Natural killer cell treated with Interleukin-12 subunit alpha and Interleukin-12 subunit beta and Interleukin-15 and Interleukin-18, amount 100 ng/mL, for 72 hours (primary cell): ENCODE measurements around the gene RCSD1. TPM values are rescaled to one million over a fixed set of nuclear protein-coding genes. Genes with fewer than 3 reads are reported as not detected.

Experiments
- ATAC-seq, 2 donors: fragments of 150-1000 bp; cut with Tn5 transposase in 1 of 2; sonication (Bioruptor Pico), chemical (Tn5 transposase) in 1 of 2; 2 replicates each; pipeline ENCODE4 v1.10.0; 2021
- DNase-seq: peaks from one replicate; pipeline ENCODE4 v3.0.0; 2022; ENCODE audit warnings: low spot score
- H3K27ac Mint-ChIP-seq, 2 donors: 1 replicate in 1 of 2; 2 replicates in 1 of 2; pipeline ENCODE4 v1.8.0; 2022; ENCODE audit warnings: mixed read lengths in 2 of 2, mild to moderate bottlenecking in 1 of 2, moderate library complexity in 1 of 2
- H3K27me3 Mint-ChIP-seq, 2 donors: 1 replicate in 1 of 2; 2 replicates in 1 of 2; pipeline ENCODE4 v1.8.0; 2022; ENCODE audit warnings: mixed read lengths in 2 of 2
- H3K36me3 Mint-ChIP-seq: one replicate; pipeline ENCODE4 v1.8.0; 2022; ENCODE audit warnings: mixed read lengths
- H3K4me1 Mint-ChIP-seq, 2 donors: 1 replicate in 1 of 2; 2 replicates in 1 of 2; pipeline ENCODE4 v1.8.0; 2022; ENCODE audit warnings: low read depth in 2 of 2, mixed read lengths in 2 of 2, mild to moderate bottlenecking in 1 of 2
- H3K4me3 Mint-ChIP-seq: one replicate; pipeline ENCODE4 v1.8.0; 2022; ENCODE audit warnings: mixed read lengths
- H3K9me3 Mint-ChIP-seq: 2 replicates; pipeline ENCODE4 v1.8.0; 2022; ENCODE audit warnings: mixed read lengths
- total RNA-seq, 2 donors: library from RNA; stranded (reverse); gene quantifications; one replicate each; pipeline ENCODE4 v1.2.3, GENCODE V29; 2022

The RCSD1 gene
- total RNA-seq, 2 donors from 2014 or later = 30.3 to 30.9 TPM

DNA sequence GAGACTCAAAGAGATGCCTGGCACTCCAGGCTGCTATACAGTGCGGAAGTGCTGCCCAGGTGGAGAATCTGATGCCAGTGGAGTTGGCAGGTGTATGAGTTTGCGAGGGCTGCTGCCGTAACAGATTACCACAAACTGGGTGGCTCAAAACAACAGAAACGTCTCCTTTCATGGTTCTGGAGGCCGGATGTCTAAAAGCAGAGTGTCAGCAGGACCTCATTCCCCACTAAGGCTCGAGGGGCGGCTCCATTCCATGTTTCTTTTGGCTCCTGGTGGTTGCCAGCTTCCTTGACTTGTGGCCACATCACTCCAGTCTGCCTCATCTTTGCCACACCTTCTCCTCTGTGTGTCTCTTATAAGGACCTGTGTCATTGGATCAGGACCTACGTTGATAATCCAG lies 10.0 kb downstream of the RCSD1 start:
- Mint-ChIP-seq H3K9me3 (no peaks in the 10 kb centered on the region), H3K4me1 (peaks cover 57 to 79% of the 10 kb centered on the region in 2 donors), H3K4me3 (no peak overlapping the region)

DNA sequence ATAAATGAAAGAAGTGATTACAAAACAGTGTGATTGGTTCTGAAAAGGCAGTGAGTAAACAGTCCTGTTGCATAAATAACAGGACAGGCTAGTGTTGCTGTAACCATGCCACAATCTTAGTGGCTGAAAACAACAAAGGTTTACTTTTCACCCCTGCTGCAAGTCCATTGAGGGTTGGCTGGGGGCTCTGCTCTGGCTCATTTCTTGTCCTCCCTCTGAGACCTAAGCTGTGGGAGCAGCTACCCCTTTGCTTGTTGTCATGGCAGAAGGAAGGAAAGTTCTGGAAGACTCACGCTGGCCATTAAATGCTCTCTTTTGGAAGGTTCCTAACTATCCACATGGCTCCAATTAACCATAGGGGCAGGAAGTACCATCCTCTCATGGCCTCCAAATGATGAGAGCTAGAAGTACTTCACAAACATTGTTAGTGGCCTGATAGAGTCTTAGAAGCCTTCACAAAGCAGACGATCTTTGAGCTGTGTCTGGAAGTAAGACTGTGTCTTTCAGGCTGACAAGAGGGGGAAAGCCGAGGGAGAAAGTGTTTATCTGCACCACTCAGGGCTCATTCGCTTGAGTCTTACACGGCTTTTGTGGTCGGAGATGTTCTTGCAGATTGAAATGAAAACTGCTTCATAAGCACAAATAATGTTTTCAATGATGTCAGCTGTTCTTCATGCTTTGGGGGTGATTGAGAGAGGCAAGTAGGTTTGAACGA lies 11.9 kb downstream of the RCSD1 start:
- peaks cover 59 to 80% of the 10 kb centered on the region in 2 donors for H3K4me1 Mint-ChIP-seq
- no peak for DNase-seq
- H3K27me3 Mint-ChIP-seq = no peaks in the 10 kb centered on the region
- peak in 1 of 2 donors; percentile 53 for ATAC-seq
- peak overlapping the region; percentile 59 for H3K4me3 Mint-ChIP-seq
- H3K36me3 Mint-ChIP-seq = peaks cover 4% of the 10 kb centered on the region
- H3K9me3 Mint-ChIP-seq = no peaks in the 10 kb centered on the region
- H3K27ac Mint-ChIP-seq = peak overlapping the region; percentile 58 to 91

More for the DNA sequence above, 10.0 kb downstream of the RCSD1 start:
- H3K27ac Mint-ChIP-seq = peak overlapping the region in 1 of 2 donors; percentile 91
- DNase-seq (no peak), ATAC-seq (no peak)
- H3K36me3 Mint-ChIP-seq = peaks cover 4% of the 10 kb centered on the region
- H3K27me3 Mint-ChIP-seq = no peaks in the 10 kb centered on the region

- ATAC-seq (no peak), DNase-seq (no peak)
- Mint-ChIP-seq H3K4me1 (peaks cover 56 to 74% of the 10 kb centered on the region in 2 donors), H3K4me3 (peak overlapping the region; percentile 59), H3K9me3 (no peaks in the 10 kb centered on the region), H3K27ac (peak overlapping the region; percentile 58 to 91), H3K36me3 (peaks cover 4% of the 10 kb centered on the region), H3K27me3 (no peaks in the 10 kb centered on the region)
Observed at GRCh38 chr1:167642501-167642826, 12.4 kb downstream of the RCSD1 start.

DNA sequence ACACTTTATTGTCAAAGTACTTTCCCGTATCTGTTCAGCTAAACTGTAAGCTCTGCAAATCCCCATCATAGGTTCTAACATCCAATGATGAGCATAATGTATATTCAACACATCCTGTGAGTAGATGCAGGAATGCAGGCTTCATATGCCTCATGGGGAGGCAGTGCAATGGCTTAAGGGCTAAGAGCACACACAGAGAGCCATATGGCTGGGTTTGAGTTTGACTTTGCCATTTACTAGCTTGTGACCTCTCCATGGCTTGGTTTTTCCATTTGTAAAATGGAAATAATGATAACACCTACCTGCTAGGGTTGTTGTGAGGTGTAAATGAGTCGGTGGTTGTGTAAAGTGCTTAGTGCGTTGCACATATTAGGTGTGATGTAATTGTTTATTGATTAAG lies 13.4 kb downstream of the RCSD1 start:
- Mint-ChIP-seq H3K36me3 (peaks cover 4% of the 10 kb centered on the region), H3K9me3 (no peaks in the 10 kb centered on the region), H3K27ac (peak overlapping the region; percentile 58 to 91), H3K27me3 (no peaks in the 10 kb centered on the region), H3K4me3 (no peak overlapping the region), H3K4me1 (peaks cover 49 to 71% of the 10 kb centered on the region in 2 donors)
- no peak for DNase-seq
- no peak for ATAC-seq

- H3K27ac Mint-ChIP-seq = peak overlapping the region in 1 of 2 donors; percentile 67
- peaks cover 57 to 75% of the 10 kb centered on the region in 2 donors for H3K4me1 Mint-ChIP-seq
Observed at GRCh38 chr1:167644551-167644950, 14.5 kb downstream of the RCSD1 start.

DNA sequence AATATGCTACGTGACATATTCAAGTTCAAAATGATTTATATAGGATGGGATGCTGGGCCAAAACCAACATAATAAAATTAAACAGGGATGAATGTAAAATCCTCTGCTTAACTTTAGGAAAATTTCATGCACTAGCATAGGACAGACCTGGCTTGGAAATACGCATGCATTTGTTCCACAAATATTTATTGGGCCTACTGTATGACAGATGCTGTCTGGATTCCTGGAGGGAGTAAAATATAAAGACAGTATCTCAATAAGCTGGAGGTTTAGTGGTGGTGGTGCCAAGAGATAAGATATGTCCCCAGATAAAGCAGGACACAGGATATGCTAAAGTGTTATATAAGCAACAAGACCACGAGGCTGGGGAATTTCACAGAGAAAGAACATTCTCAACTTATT lies 15.1 kb downstream of the RCSD1 start:
- H3K27me3 Mint-ChIP-seq = no peaks in the 10 kb centered on the region
- peaks cover 4% of the 10 kb centered on the region for H3K36me3 Mint-ChIP-seq
- peak overlapping the region; percentile 57 to 67 for H3K27ac Mint-ChIP-seq
- H3K9me3 Mint-ChIP-seq = no peaks in the 10 kb centered on the region
- H3K4me3 Mint-ChIP-seq = peak overlapping the region; percentile 16
- H3K4me1 Mint-ChIP-seq = peaks cover 62 to 80% of the 10 kb centered on the region in 2 donors
- ATAC-seq (no peak), DNase-seq (no peak)

More at GRCh38 chr1:167644551-167644950, 14.5 kb downstream of the RCSD1 start:
- ATAC-seq = no peak
- H3K9me3 Mint-ChIP-seq = no peaks in the 10 kb centered on the region
- no peak overlapping the region for H3K4me3 Mint-ChIP-seq
- H3K36me3 Mint-ChIP-seq = peaks cover 4% of the 10 kb centered on the region
- DNase-seq = no peak
- no peaks in the 10 kb centered on the region for H3K27me3 Mint-ChIP-seq

DNA sequence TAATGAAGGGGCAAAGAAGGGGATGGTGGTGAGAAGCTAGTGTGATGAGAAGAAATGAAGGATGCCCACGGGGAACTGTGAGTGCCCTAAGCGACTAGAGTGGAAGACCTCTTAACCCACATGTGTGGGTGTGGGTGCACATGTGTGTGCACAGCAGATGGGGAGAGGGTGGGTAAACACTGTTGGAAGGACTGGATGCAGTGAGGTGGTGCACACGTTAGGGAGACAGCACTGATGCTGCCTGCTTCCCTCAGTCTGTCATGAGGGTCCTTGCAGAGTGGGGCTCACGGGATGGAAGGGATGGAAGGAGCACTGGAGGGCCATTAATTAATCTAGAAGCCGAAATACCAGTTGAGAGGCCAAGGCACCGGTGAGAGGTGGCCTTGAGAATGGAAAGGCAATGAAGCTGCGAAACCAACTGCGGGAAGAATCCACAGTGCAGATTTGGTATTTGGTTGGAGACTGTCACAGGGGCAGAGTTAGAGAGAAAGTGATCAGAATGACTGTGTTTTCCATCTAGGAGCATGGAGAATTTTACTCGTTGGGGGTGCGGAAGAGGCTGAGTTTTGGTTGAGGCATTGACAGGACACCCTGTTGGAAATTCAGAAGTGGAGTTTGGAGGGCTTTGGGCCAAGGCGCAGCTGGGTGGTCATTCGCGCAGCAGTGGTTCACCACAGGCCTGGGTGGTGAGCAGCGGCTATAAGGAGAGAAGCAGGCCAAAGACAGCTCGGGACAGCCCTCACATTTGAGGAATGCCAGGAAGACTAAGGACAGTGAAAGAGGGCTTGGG lies 15.8 kb downstream of the RCSD1 start:
- no peaks in the 10 kb centered on the region for H3K27me3 Mint-ChIP-seq
- H3K27ac Mint-ChIP-seq = peak overlapping the region; percentile 57 to 67
- peaks cover 4% of the 10 kb centered on the region for H3K36me3 Mint-ChIP-seq
- ATAC-seq (no peak), DNase-seq (no peak)
- no peaks in the 10 kb centered on the region for H3K9me3 Mint-ChIP-seq
- H3K4me3 Mint-ChIP-seq = peak overlapping the region; percentile 16
- H3K4me1 Mint-ChIP-seq = peaks cover 63 to 82% of the 10 kb centered on the region in 2 donors

DNA sequence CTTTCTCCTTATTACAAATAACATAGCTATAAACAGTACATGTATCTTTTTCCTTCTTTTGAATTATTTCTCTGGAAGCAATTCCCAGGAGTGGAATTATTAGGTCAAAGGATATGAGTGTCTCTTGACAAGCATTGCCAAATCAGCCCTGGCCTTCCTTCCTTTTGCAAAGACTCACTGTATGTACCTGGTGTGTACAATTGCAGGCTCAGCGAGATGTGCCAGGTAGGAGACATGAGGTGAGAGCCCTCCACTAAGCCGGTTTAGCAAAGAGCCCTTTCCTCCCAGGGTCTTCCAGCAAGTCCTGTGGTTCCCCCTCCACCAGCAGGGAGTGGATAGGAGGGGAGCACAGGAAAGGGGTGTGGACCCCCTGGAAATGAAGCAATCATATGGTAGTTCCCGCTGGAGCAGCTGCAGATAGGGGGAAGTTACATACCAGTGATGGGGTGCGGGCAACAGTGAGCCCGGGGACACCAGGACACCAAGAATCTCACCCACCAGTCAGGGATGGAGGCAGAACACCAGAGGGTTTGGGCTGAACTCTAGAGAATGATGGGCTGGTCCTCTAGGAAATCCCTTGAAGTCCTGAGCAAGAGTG lies 18.3 kb downstream of the RCSD1 start:
- Mint-ChIP-seq H3K27me3 (no peaks in the 10 kb centered on the region), H3K4me1 (peaks cover 58 to 70% of the 10 kb centered on the region in 2 donors), H3K9me3 (no peaks in the 10 kb centered on the region), H3K4me3 (peak overlapping the region; percentile 55), H3K27ac (peak overlapping the region; percentile 83 to 96), H3K36me3 (no peaks in the 10 kb centered on the region)
- DNase-seq (no peak), ATAC-seq (no peak)

DNA sequence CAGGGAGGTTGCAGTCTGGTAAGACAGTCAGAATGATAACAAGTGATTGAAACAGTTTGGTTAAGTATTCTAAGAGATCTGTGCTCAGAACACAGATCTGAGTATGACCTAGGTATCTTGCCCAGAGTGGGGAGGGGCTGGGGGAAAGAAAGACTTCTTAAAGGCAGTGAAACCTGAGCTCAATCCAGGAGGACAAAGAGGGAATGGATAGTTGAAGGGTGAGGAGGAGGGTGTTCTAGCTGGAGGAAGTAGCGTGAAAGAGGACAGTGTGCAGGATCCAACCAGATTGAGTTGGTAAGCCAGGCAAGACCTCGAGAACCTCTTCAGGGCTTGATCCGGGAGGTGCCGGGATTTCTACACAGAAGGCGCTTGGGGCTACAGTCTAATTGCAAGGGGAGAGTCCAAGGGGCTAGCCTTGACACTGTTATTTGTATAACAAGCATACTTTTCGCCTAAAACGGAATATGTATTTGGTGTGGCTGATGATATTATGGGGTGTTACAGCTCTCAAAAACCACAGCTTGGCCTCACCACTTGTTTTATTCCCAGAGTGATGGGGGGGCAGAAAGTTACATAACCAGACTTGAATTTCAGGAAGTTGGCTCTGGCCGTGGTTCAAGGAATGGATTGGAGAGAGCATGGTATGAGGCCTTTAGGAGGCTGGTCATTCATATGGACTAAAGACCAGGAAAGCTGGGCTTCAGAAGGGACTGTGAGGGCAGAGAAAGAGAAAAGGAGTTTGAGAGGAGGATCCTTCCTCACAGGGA lies 19.1 kb downstream of the RCSD1 start:
- ATAC-seq = peak in 1 of 2 donors; percentile 37
- DNase-seq = no peak
- peak overlapping the region; percentile 55 for H3K4me3 Mint-ChIP-seq
- H3K27me3 Mint-ChIP-seq = no peaks in the 10 kb centered on the region
- peak overlapping the region; percentile 83 to 96 for H3K27ac Mint-ChIP-seq
- no peaks in the 10 kb centered on the region for H3K36me3 Mint-ChIP-seq
- H3K9me3 Mint-ChIP-seq = no peaks in the 10 kb centered on the region
- peaks cover 60 to 73% of the 10 kb centered on the region in 2 donors for H3K4me1 Mint-ChIP-seq

DNA sequence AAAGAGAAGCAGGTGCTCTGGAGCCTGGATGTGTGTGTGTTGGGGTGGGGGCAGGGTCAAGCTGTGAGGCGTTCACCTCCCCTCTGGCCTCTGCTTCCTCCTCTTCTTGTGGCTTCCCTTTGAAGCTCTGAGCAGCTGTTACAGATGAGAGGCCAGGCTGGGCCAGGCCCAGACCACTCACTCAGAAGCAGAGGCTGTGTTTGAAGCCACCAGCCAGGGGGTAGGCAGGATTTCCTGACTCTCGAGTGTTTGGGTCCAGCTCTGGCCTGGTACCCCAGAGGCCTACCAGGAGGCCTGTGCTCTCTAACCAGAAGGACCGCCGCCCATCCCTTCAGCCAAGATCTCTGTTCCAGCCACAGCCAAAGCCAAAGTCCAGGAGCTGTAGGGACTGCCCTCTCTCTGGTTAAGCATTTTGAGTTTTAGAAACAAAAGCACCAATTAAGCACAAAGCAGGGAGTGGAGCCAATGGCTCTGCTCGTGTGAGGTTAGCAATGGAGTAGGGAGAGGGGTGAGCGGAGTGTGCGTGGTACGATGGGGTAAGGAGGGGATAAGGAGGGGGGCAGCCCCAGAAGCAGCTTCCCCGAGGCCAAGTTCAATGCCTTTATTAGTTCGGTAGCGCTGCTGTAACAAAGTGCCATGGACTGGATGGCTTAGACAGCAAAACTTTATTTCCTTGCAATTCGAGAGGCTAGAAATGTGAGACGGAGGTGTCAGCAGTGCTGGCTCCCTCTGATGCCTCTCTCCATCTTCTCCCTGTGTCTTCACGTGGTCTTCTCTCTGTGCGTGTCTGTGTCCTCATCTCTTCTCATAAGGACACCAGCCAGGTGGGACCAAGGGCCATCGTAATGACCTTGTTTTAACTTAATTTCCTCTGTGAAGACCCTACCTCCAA lies 20.5 kb downstream of the RCSD1 start:
- peaks cover 68 to 73% of the 10 kb centered on the region in 2 donors for H3K4me1 Mint-ChIP-seq
- ATAC-seq (peak; percentile 68 to 79), DNase-seq (no peak)
- H3K4me3 Mint-ChIP-seq = peak overlapping the region; percentile 55
- peak overlapping the region; percentile 83 to 96 for H3K27ac Mint-ChIP-seq
- H3K36me3 Mint-ChIP-seq = no peaks in the 10 kb centered on the region
- no peaks in the 10 kb centered on the region for H3K27me3 Mint-ChIP-seq
- H3K9me3 Mint-ChIP-seq = no peaks in the 10 kb centered on the region

DNA sequence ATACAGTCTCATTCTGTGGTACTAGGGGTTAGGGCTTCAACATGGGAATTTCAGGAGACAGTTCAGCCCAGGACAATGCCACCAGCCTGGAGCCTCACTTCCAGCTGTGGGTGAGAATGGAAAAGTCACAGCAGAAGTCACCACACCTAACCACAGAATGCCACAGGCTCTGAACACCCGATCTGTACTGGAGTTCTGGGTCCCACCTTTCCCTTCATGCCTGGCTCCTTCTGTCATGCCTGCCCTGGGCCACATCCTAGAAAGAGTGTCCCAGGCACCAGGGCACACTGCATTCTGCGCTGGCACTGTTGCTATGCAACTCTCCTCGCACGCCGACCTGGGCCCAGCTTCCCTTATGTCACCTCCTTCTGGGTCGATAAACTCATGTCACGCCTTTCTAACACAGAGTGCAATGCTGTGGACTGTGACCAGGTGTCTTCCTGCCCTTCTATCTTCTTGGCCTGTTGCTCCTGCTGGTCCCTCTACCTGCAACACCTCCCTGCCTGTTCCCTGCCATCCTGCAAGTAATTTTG lies 21.2 kb downstream of the RCSD1 start:
- peak; percentile 71 to 74 for ATAC-seq
- peak overlapping the region; percentile 83 to 96 for H3K27ac Mint-ChIP-seq
- no peaks in the 10 kb centered on the region for H3K36me3 Mint-ChIP-seq
- H3K9me3 Mint-ChIP-seq = no peaks in the 10 kb centered on the region
- H3K4me3 Mint-ChIP-seq = peak overlapping the region; percentile 55
- H3K27me3 Mint-ChIP-seq = no peaks in the 10 kb centered on the region
- peaks cover 64 to 68% of the 10 kb centered on the region in 2 donors for H3K4me1 Mint-ChIP-seq
- no peak for DNase-seq

DNA sequence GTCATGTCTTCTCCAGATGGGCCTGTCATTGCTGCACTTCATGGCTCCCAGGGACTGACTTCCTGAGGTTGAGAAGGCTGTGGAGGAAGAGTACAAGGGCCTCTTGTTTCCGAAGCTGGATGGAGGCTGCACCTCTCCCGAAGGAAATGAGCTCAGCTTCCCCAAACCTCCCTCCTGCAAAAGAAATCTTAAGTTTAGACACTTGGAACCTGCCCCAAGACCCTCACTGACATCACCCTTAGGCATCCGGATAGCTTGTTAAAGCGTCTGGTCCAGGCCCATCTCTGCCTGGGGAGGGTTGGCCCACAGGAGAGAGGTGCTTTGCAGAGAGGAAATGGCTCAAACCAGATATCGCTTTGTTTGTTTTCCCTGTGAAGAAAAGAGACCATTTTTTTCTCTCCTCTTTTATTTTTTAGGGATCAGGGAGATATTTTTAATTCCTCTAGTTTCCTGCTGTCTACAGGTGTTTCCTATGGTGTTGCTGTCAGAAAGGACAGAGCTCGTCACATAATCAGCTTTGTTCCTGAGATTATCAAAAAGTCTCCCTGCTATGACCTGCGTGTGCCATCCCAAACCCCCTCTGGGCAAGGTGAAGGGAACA lies 25.0 kb downstream of the RCSD1 start:
- Mint-ChIP-seq H3K9me3 (no peaks in the 10 kb centered on the region), H3K4me1 (peaks cover 65 to 68% of the 10 kb centered on the region in 2 donors), H3K4me3 (no peak overlapping the region), H3K36me3 (no peaks in the 10 kb centered on the region), H3K27ac (peak overlapping the region; percentile 8 to 32), H3K27me3 (no peaks in the 10 kb centered on the region)
- ATAC-seq = no peak
- no peak for DNase-seq
